GM12891 (cell line): ENCODE data around the gene COA1.

Experiments used
- POLR2A ChIP-seq: IDR thresholded peaks from 2 replicates; pipeline ENCODE4 v1.6.1; 2011; ENCODE audit warnings: low read depth, low read length, control low read depth
- POU2F2 ChIP-seq: IDR thresholded peaks from 2 replicates; pipeline ENCODE4 v1.6.1; 2011; ENCODE audit warnings: low read depth, mild to moderate bottlenecking, control low read depth, low read length, moderate library complexity
- SPI1 ChIP-seq: IDR thresholded peaks from 2 replicates; pipeline ENCODE4 v1.6.1; 2011; ENCODE audit warnings: low read depth, low read length, control low read depth
- TAF1 ChIP-seq: IDR thresholded peaks from 2 replicates; pipeline ENCODE4 v1.6.1; 2011; ENCODE audit warnings: low read depth, low read length, control low read depth

DNA sequence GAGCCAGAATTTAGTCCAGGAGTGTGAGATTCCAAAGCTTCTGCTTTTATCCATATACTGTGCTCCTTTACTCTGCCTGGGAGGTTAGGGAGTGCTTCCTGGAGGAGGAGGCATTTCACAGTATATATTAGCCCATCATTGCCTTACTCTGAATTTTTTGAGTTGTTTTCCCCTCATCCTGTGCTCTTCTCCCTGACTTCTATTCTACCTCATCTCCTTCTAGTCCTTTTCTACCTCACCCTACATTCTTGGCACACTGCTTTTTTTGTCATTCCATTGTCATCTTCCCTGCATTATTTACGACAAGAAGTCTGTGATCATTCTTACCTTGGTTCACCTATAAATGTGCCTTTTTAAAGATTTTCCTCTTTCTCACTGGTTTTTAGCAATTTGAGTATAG, 125.1 kb downstream of the COA1 start:
- TF ChIP-seq POLR2A (no peak), POU2F2 (no peak), SPI1 (no peak), TAF1 (no peak)
